KBM-7 (cell line): ENCODE measurements around the gene SMU1.
"Not testable (repeated sequence)": the region's sequence is repeated elsewhere in the genome, so short reads cannot be mapped to it uniquely, and the experiment has no call there.

Experiments
- DNase-seq: peaks from one replicate; pipeline ENCODE4 v3.0.0-alpha.2; 2015
- in situ Hi-C: fragments of 300-500 bp; cut with MboI; formaldehyde crosslinking; loops from 2 replicates; pipeline ENCODE4 v1.14.3; 2020; ENCODE audit warnings: low sequenced_read_pairs, low pct_unique_long_range_greater_than_20kb, mixed read lengths

SMU1 gene

GRCh38 chr9:33106827-33107621 is 30.6 kb upstream of the SMU1 start:
- DNase-seq = peak; percentile 14
- in situ Hi-C loops = no loop called here

- in situ Hi-C loops = no loop called here
- DNase-seq = no peak
Measured at GRCh38 chr9:33106372-33106771, 29.9 kb upstream of the SMU1 start.

DNA sequence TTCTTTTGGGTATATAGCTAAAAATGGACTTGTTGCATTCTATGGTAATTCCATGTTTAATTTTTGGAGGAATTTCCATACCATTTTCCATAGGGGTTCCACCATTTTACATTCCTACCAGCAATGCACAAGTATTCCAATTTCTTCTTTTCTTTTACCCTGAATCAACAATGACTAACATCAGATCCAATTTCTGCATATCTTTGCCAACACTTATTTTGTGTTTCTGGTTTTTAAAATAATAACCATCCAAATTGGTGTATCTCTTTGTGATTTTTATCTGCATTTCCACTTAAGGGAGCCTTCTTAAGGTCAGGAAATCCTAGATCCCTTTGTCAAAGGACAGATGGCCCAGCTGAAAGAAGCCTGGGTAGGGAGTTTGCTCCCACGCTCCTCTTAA is 29.5 kb upstream of the SMU1 start:
- in situ Hi-C loops = no loop called here
- DNase-seq = no peak

DNA sequence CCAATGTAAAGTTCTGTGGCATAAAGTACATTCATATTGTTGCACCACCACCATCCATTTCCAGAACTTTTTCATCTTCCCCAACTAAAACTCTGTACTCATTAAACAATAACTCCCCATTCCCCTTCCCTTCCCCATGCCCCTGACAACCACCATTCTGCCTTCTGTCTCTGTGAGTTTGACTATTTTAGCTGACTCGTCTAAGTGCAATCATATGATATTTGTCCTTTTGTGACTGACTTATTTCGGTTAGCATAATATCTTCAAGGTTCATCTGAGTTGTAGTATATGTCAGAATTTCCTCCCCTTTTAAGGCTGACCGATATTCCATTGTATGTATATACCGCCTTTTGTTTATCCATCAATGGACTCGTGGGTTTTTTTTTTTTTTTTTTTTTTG is 29.0 kb upstream of the SMU1 start:
- in situ Hi-C loops = no loop called here

DNA sequence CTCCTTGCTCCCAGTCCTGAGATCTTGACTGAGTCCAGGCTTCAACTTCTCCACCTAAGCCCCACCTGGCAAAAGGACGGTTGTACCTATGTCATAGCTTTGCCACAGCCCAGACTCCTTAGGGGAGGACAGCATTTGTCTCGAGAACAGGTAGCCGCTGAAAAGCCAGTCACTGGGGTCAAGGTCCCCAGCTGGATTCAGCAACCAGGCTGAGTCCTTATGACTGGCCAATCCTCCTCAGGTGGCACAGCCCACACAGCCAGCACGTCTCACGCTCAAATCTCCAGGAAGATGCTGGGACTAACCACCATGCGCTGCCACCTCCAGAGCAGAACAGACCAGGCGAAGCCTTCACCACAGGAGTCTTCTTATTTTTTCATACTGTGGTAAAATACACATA is 27.9 kb upstream of the SMU1 start:
- in situ Hi-C loops = no loop called here
- DNase-seq = no peak

More for the DNA sequence above, 29.0 kb upstream of the SMU1 start:
- no peak for DNase-seq

- in situ Hi-C loops = no loop called here
Measured at GRCh38 chr9:33103501-33104281, 27.2 kb upstream of the SMU1 start.

DNA sequence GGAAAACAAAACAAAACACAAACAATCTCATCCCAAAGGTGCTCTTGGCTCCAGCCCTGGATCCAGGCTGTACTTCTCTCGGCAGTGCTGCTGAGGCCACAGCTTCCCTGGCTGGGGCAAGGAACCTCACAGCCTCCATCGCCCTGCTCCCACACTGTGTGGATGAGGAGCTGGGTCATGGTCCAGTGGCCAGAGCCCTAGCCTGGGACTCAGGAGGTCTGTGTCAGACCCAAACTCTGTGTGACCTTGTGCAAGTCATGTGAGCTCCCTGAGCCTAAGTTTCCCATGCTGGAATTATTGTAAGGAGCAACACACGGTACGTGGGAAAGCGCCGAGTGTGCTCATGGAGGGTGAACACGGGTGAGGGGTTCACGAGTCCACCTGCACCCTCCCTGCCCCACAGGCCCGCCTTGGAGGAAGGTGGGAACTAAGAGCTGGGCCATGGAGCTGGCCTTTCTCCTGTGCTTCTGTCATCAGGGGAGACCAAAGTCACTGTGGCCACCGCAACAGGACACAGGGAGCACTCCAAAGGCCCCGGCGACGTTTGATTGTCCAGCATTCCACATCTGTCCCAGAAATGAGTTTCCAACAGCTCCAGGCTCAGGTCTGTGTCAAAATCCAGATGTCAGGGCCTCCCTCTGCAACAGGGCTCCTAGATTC is 26.2 kb upstream of the SMU1 start:
- no peak for DNase-seq
- in situ Hi-C loops = no loop called here

More at GRCh38 chr9:33103501-33104281, 27.2 kb upstream of the SMU1 start:
- DNase-seq = no peak

DNA sequence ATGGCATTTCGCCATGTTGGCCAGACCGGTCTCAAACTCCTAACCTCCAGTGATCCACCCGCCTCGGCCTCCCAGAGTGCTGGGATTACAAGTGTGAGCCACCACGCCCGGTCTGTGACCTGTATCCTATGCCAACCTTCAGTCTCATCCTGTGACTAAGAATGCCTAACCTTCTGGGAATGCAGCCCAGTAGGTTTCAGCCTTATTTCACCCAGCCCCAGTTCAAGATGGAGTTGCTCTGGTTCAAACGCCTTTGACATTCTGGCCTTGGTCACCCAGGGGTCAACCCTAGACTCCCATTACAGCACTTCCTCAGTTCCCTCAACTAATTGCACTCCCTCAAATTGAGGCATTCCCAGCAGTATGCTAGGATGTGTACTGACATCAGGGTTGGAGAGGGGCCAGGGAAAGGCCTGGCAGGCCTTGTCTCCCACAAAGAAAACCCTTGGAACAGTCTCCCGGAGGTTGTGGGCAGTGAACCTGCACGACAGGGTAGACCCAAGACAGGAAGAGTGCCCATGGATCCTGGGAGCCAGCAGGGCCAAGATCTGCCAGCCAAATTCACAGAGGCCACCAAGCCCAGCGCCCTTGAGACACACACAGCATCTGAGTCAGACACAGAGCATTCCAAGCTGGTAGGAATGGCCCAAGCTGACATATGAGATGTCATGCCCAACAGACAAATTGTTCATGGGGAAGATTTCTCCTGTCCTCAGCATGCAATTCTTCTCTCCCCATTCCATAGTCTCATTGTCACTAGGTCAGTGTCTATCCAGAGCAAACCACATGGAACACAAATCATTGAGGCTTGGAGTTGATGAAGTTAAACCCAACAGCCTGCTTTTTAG is 24.9 kb upstream of the SMU1 start:
- DNase-seq = no peak

GRCh38 chr9:33099754-33100153 is 23.3 kb upstream of the SMU1 start:
- in situ Hi-C loops = no loop called here
- no peak for DNase-seq

More for the DNA sequence above, 24.9 kb upstream of the SMU1 start:
- in situ Hi-C loops = no loop called here

DNA sequence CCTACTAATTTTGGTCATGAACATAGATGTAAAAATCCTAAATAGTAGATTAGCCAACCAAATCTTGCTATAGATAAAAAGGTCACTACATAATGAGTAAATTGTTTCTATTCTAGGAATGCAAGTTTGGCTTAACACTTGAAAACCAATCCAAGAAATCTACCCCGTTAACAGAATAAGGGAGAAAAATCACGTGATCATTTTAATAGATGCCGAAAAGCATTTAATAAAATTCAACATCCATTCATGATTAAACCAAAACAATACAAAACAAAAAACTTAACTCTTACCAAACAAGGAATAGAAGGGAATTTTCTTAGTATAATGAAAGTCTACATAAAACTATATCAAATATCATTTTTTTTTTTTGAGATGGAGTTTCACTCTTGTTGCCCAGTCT is 20.7 kb upstream of the SMU1 start:
- in situ Hi-C loops = no loop called here
- DNase-seq = no peak

DNA sequence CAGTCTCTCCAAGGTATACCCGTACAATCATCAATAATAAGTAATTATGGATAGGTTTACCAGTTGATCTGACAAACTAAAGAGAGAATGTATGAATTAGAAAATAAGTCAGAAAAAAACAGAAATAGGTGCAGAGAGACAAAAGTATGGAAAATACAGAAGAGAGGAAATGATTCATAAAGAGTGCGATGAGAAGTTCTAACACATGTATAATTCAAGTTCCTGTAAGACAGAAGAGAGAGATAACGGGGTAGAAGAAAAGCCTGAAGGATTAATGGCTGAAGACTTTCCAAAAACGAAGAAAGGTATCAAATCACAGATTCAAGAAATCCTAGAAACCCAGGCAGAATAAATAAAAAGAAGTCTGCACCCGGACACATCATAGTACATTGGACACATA is 16.2 kb upstream of the SMU1 start:
- in situ Hi-C loops = no loop called here
- DNase-seq = no peak

DNA sequence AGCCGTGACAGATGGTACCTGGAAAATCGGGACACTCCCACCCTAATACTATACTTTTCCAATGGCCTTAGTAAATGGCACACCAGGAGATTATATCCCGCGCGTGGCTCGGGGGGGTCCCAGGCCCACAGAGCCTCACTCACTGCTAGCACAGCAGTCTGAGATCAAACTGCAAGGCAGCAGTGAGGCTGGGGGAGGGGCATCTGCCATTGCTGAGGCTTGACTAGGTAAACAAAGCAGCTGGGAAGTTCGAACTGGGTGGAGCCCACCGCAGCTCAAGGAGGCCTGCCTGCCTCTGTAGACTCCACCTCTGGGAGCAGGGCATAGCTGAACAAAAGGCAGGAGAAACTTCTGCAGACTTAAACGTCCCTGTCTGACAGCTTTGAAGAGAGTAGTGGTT is 9.2 kb upstream of the SMU1 start:
- DNase-seq, in situ Hi-C loops: not testable (repeated sequence)

GRCh38 chr9:33082538-33083326 is 6.3 kb upstream of the SMU1 start:
- in situ Hi-C loops = no loop called here
- DNase-seq = peak; percentile 12

GRCh38 chr9:33082128-33082527 is 5.7 kb upstream of the SMU1 start:
- in situ Hi-C loops = no loop called here
- DNase-seq = no peak

GRCh38 chr9:33081128-33081851 is 4.8 kb upstream of the SMU1 start:
- DNase-seq = peak; percentile 93
- in situ Hi-C loops = no loop called here

- DNase-seq = no peak
- in situ Hi-C loops = no loop called here
Measured at GRCh38 chr9:33080534-33080933, 4.1 kb upstream of the SMU1 start.

GRCh38 chr9:33068991-33069390 is 7.5 kb downstream of the SMU1 start:
- no peak for DNase-seq
- in situ Hi-C loops = no loop called here
